PC-3 (cell line): ENCODE results near the gene STAC3. TPM values are rescaled to one million over a fixed set of nuclear protein-coding genes. Genes with fewer than 3 reads are reported as not detected.

Experiments
- ATAC-seq: fragments of 200-7000 bp; cut with Tn5 transposase; 2 replicates; pipeline ENCODE4 v1.9.1; 2020; ENCODE audit warnings: mild to moderate bottlenecking, moderate library complexity
- BruUV-seq: library from RNA; stranded (reverse); fragments of 400-500 nt; replicated peaks from 2 replicates; lab custom pipeline; 2021; lab: Mats Ljungman, UMichigan
- CTCF ChIA-PET: fragments of 300-600 bp; sonication (Branson Sonifier 250); formaldehyde crosslinking; loops from one replicate; lab custom pipeline; 2022; ENCODE audit warnings: antibody characterized with exemption; lab: Charles Lee
- POLR2A ChIA-PET: fragments of 300-600 bp; sonication (Branson Sonifier 250); formaldehyde crosslinking; loops from one replicate; lab custom pipeline; 2022; ENCODE audit warnings: antibody characterized with exemption; ENCODE audit not compliant: unreplicated experiment; lab: Charles Lee
- DNase-seq: peaks from one replicate; pipeline ENCODE4 v3.0.0-alpha.2; 2015
- H2AFZ ChIP-seq: fragments of 300-600 bp; sonication (generic); 2 replicates; pipeline ENCODE4 v1.6.0; 2016; ENCODE audit warnings: antibody characterized with exemption, low read length
- H3F3A ChIP-seq: fragments of 300-600 bp; sonication (generic); one replicate; pipeline ENCODE4 v1.6.0; 2017; ENCODE audit warnings: antibody characterized with exemption, low read length, control low read depth, mild to moderate bottlenecking; ENCODE audit not compliant: unreplicated experiment
- H3K27ac ChIP-seq: fragments of 300-600 bp; sonication (generic); 2 replicates; pipeline ENCODE4 v1.5.1; 2016; ENCODE audit warnings: mild to moderate bottlenecking, low read length
- H3K27me3 ChIP-seq: fragments of 300-600 bp; sonication (generic); 2 replicates; pipeline ENCODE4 v1.6.1; 2016; ENCODE audit warnings: low read length, mixed read lengths
- H3K36me3 ChIP-seq: fragments of 300-600 bp; sonication (generic); 2 replicates; pipeline ENCODE4 v1.6.1; 2016; ENCODE audit warnings: low read depth, mixed run types, low read length, mixed read lengths
- H3K4me1 ChIP-seq: fragments of 300-600 bp; sonication (generic); 2 replicates; pipeline ENCODE4 v1.5.1; 2016; ENCODE audit warnings: low read length; ENCODE audit not compliant: insufficient read depth
- H3K4me2 ChIP-seq: fragments of 300-600 bp; sonication (generic); 2 replicates; pipeline ENCODE4 v1.6.0; 2016; ENCODE audit warnings: low read length
- H3K4me3 ChIP-seq: fragments of 300-600 bp; sonication (generic); 2 replicates; pipeline ENCODE4 v1.5.1; 2016; ENCODE audit warnings: mild to moderate bottlenecking, low read length, mixed read lengths
- H3K79me2 ChIP-seq: fragments of 300-600 bp; sonication (generic); 2 replicates; pipeline ENCODE4 v1.6.1; 2017; ENCODE audit warnings: low read length, mixed read lengths
- H3K9ac ChIP-seq: fragments of 300-600 bp; sonication (generic); 2 replicates; pipeline ENCODE4 v1.6.0; 2016; ENCODE audit warnings: mild to moderate bottlenecking, low read length
- H3K9me2 ChIP-seq: fragments of 300-600 bp; sonication (generic); replicated peaks from 2 replicates; pipeline ENCODE4 v1.6.1; 2016; ENCODE audit warnings: mixed run types, low read length, mixed read lengths
- H3K9me3 ChIP-seq: fragments of 300-600 bp; sonication (generic); 2 replicates; pipeline ENCODE4 v1.6.1; 2016; ENCODE audit warnings: low read length, mixed read lengths
- H4K20me1 ChIP-seq: fragments of 300-600 bp; sonication (generic); 2 replicates; pipeline ENCODE4 v1.6.1; 2016; ENCODE audit warnings: low read length, mixed read lengths
- EZH2 ChIP-seq: fragments of 300-600 bp; sonication (generic); IDR thresholded peaks from one replicate; pipeline ENCODE4 v1.6.1; 2017; ENCODE audit warnings: antibody characterized with exemption, mild to moderate bottlenecking, low read length; ENCODE audit not compliant: unreplicated experiment
- EZH2phosphoT487 ChIP-seq: fragments of 300-600 bp; sonication (generic); IDR thresholded peaks from 2 replicates; pipeline ENCODE4 v1.6.1; 2018; ENCODE audit warnings: mild to moderate bottlenecking, antibody characterized with exemption, low read length, borderline replicate concordance
- intact Hi-C: fragments of 100-400 bp; cut with micrococcal nuclease; formaldehyde crosslinking; loops from 2 replicates; pipeline ENCODE4 v1.9.0; 2023
- total RNA-seq: library from RNA; depleted of rRNA; stranded (reverse); fragments of >200 nt; gene quantifications from 2 replicates; pipeline ENCODE4 v1.2.3, GENCODE V29; 2014
- TF ChIP-seq, protein P1 (sequence below): fragments of 300-600 bp; sonication (generic); conservative IDR thresholded peaks from 2 replicates; pipeline ENCODE4 v1.5.1; 2017; ENCODE audit warnings: antibody characterized with exemption, low read depth, mild to moderate bottlenecking, low read length

The STAC3 gene
- total RNA-seq, 1 experiment from 2014 or later = 1.8 TPM

DNA sequence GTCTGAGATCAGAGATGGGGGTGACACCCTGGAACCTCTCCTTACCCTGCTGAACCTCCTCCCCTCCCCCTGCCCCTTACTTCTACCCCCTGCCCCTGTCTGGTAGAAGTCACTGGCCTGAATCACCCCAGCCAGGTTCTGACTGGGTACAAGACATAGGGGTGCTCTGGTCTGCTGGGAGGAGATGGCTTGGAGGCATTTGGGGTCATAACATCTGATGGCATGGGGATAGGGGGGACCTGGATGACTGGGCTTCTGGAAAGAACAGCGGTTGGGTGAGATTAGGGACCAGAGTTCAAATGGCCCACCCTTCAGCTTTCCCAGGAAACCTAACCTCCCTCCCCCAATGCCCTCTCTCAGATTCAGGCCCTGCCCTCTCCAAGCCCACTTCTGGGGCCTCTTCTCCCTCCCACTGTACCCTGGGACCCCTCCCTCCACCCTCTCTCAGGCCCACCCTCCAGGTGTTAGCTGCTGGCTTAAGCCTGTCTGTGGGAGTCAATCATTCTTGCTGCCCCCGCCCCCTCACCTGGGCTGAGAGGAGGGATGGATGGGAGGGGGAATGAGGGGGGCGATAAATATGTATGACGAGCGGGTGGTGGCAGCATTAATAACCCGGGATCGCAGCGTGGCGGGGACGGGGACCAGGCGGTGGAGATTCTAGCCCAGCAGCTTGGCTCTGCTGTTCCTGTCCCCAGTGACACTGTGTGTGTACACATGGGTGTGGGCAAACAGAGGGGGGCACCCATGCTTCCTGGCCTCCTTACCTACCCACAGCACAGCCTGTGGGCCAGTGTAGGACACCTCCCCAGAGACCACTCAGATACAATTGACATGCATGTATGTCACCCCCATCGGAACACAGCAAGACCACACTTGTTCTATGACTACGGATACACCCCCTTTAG is 28.4 kb downstream of the STAC3 start:
- Histone ChIP-seq H3K27me3 (no peaks in the 10 kb centered on the region), H4K20me1 (no peaks in the 10 kb centered on the region), H3F3A (no peaks in the 10 kb centered on the region), H3K9ac (no peak overlapping the region), H3K4me3 (no peak overlapping the region), H3K4me2 (no peak overlapping the region), H3K27ac (no peak overlapping the region), H2AFZ (no peak overlapping the region), H3K9me3 (no peaks in the 10 kb centered on the region), H3K36me3 (no peaks in the 10 kb centered on the region), H3K4me1 (peaks cover 15% of the 10 kb centered on the region), H3K79me2 (no peaks in the 10 kb centered on the region), H3K9me2 (no peaks in the 10 kb centered on the region)
- CTCF ChIA-PET = no interaction called here
- POLR2A ChIA-PET = no interaction called here
- TF ChIP-seq, protein P1, sequence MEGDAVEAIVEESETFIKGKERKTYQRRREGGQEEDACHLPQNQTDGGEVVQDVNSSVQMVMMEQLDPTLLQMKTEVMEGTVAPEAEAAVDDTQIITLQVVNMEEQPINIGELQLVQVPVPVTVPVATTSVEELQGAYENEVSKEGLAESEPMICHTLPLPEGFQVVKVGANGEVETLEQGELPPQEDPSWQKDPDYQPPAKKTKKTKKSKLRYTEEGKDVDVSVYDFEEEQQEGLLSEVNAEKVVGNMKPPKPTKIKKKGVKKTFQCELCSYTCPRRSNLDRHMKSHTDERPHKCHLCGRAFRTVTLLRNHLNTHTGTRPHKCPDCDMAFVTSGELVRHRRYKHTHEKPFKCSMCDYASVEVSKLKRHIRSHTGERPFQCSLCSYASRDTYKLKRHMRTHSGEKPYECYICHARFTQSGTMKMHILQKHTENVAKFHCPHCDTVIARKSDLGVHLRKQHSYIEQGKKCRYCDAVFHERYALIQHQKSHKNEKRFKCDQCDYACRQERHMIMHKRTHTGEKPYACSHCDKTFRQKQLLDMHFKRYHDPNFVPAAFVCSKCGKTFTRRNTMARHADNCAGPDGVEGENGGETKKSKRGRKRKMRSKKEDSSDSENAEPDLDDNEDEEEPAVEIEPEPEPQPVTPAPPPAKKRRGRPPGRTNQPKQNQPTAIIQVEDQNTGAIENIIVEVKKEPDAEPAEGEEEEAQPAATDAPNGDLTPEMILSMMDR = no peak
- TF ChIP-seq EZH2 (no peak), EZH2phosphoT487 (no peak)
- intact Hi-C loops = no loop called here
- no peak for ATAC-seq
- DNase-seq = no peak
- no TSS peak for BruUV-seq

DNA sequence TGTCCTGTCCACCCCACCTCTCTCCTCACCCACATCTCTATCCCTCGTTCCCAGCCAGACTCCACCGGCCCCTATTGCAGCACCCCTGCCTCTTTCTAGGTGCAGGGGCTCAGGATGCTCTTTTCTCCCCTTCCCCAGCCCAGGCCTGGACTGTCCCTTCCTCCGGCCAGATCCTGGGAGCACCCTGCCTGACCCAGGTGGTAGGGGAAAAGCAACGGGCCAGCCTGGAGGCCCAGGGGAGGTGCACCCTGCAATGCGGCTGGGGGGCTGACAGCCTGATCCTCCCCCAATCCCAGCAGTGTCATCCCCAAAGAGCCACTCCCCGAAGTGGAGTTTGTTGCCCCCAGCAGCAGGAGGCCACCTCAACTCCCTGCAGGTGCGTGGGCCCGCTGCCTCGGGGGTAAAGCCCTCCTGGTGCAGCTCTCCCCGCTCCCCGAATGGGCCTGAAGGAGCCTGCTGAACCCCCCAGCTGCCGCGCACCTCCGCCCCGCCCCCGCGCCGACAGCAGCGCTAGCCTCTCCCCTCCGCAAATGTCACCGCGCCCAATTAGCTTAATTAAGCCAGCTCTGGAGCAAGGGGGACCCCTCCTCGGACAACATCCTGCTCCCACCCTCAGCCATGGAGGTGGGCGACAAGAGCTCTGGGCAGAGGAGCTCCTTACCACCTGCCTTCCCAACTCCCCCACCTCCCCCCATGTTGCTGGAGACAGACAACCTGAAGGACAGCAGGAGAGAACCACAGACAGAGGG is 29.6 kb downstream of the STAC3 start:
- peaks cover 23% of the 10 kb centered on the region for H3K4me1 ChIP-seq
- no peaks in the 10 kb centered on the region for H3K79me2 ChIP-seq
- no peaks in the 10 kb centered on the region for H3K9me3 ChIP-seq
- ATAC-seq = no peak
- POLR2A ChIA-PET = no interaction called here
- intact Hi-C loops = no loop called here
- H3F3A ChIP-seq = no peaks in the 10 kb centered on the region
- peaks cover under 1% of the 10 kb centered on the region; the same call in 1 of the 2 replicates for H3K27me3 ChIP-seq
- no peak overlapping the region for H3K4me3 ChIP-seq
- H3K36me3 ChIP-seq = no peaks in the 10 kb centered on the region
- H3K9me2 ChIP-seq = no peaks in the 10 kb centered on the region
- H4K20me1 ChIP-seq = no peaks in the 10 kb centered on the region
- BruUV-seq = no TSS peak
- no peak overlapping the region for H3K9ac ChIP-seq
- DNase-seq = no peak
- CTCF ChIA-PET = no interaction called here
- H2AFZ ChIP-seq = no peak overlapping the region
- no peak overlapping the region for H3K27ac ChIP-seq
- H3K4me2 ChIP-seq = no peak overlapping the region
- TF ChIP-seq, protein P1 = no peak
